Esophagus squamous epithelium (tissue), 5 donors: ENCODE results near the gene SGO1. TPM values are rescaled to one million over a fixed set of nuclear protein-coding genes. Genes with fewer than 3 reads are reported as not detected.

Source experiments
- DNase-seq: peaks from one replicate; lab custom pipeline; 2025; lab: John Stamatoyannopoulos, UW
- H3K27ac ChIP-seq, 4 donors: fragments of 200-600 bp; sonication (generic); one replicate each; pipeline ENCODE4 v1.5.1; 2016 to 2019; ENCODE audit warnings: mild to moderate bottlenecking in 1 of 4
- H3K27me3 ChIP-seq, 4 donors: fragments of 200-600 bp; sonication (generic); 1 replicate in 3 of 4; 2 replicates in 1 of 4; pipeline versions ENCODE4 v1.5.1 to v1.6.0; 2017 to 2021; ENCODE audit warnings: antibody characterized with exemption in 1 of 4
- H3K36me3 ChIP-seq, 3 donors: fragments of 200-600 bp; sonication (generic); one replicate each; pipeline ENCODE4 v1.5.1; 2016 to 2019
- H3K4me1 ChIP-seq, 3 donors: fragments of 200-600 bp; sonication (generic); one replicate each; pipeline ENCODE4 v1.5.1; 2017 to 2019
- H3K4me3 ChIP-seq, 4 donors: fragments of 200-600 bp; sonication (generic); 1 replicate in 3 of 4; 2 replicates in 1 of 4; pipeline ENCODE4 v1.5.1; 2016 to 2019; ENCODE audit warnings: mild to moderate bottlenecking in 2 of 4, moderate library complexity in 1 of 4
- H3K9me3 ChIP-seq, 3 donors: fragments of 200-600 bp; sonication (generic); one replicate each; pipeline ENCODE4 v1.5.1; 2016 to 2019
- CTCF ChIP-seq, 6 experiments: fragments of 450-650 bp in 4 of 6; fragments of 200-600 bp in 2 of 6; sonication (generic) in 2 of 6; IDR thresholded peaks; one replicate each; pipeline ENCODE4 v1.5.1; 2016 to 2019; ENCODE audit warnings: antibody characterized with exemption in 6 of 6, mild to moderate bottlenecking in 4 of 6, moderate library complexity in 4 of 6
- POLR2A ChIP-seq, 4 donors: fragments of 450-650 bp; IDR thresholded peaks; one replicate each; pipeline ENCODE4 v1.6.1; 2017; ENCODE audit warnings: antibody characterized with exemption in 4 of 4, mild to moderate bottlenecking in 4 of 4, moderate library complexity in 3 of 4
- WGBS, 2 donors: methylation state at CpG; one replicate each; pipeline ENCODE4 v1.1.5; 2018; 5-methylcytosine and 5-hydroxymethylcytosine counted together
- intact Hi-C: fragments of 100-400 bp; cut with DNase I; formaldehyde crosslinking; loops from one replicate; pipeline ENCODE4 v1.15.0; 2022
- total RNA-seq, 4 donors: library from RNA; depleted of rRNA; stranded (reverse); fragments of >200 nt; gene quantifications; one replicate each; pipeline ENCODE4 v1.1.0, GENCODE V29; 2016
- donor health status: DM: yes; HTN: yes; CAD: no.

SGO1 gene
- total RNA-seq, 4 donors from 2014 or later: 1.3 to 9.8 (median 5.7) TPM

GRCh38 chr3:20146301-20146700, 39.7 kb downstream of the SGO1 start:
- DNase-seq: no peak
- TF ChIP-seq CTCF (IDR thresholded peaks at IDR 0.05) (no peak), POLR2A (IDR thresholded peaks at IDR 0.05) (no peak)
- Histone ChIP-seq H3K27me3 (no peaks in the 10 kb centered on the region), H3K4me3 (no peak overlapping the region), H3K4me1 (peaks cover 0 to 10% (median 0%) of the 10 kb centered on the region in 3 donors), H3K27ac (no peak overlapping the region), H3K9me3 (no peaks in the 10 kb centered on the region), H3K36me3 (peaks cover 0 to 66% (median 0%) of the 10 kb centered on the region in 3 donors)
- intact Hi-C loops: no loop called here
- 90 to 93% methylated on average over 8 of the region's 8 CpGs for WGBS, 2 donors

GRCh38 chr3:20145874-20146273, 40.1 kb downstream of the SGO1 start:
- TF ChIP-seq POLR2A (IDR thresholded peaks at IDR 0.05) (no peak), CTCF (IDR thresholded peaks at IDR 0.05) (no peak)
- H3K27me3 ChIP-seq: no peaks in the 10 kb centered on the region
- H3K4me3 ChIP-seq: no peak overlapping the region
- intact Hi-C loops: no loop called here
- peaks cover 0 to 14% (median 0%) of the 10 kb centered on the region in 3 donors for H3K4me1 ChIP-seq
- no peak for DNase-seq
- no peaks in the 10 kb centered on the region for H3K9me3 ChIP-seq
- H3K27ac ChIP-seq: no peak overlapping the region
- peaks cover 0 to 65% (median 0%) of the 10 kb centered on the region in 3 donors for H3K36me3 ChIP-seq
- 88 to 89% methylated on average over 2 of the region's 2 CpGs for WGBS, 2 donors

GRCh38 chr3:20143519-20143918, 42.5 kb downstream of the SGO1 start:
- peaks cover 0 to 64% (median 0%) of the 10 kb centered on the region in 3 donors for H3K36me3 ChIP-seq
- H3K4me3 ChIP-seq: no peak overlapping the region
- 98 to 100% methylated on average over 2 of the region's 2 CpGs for WGBS, 2 donors
- H3K9me3 ChIP-seq: no peaks in the 10 kb centered on the region
- H3K27ac ChIP-seq: no peak overlapping the region
- intact Hi-C loops: no loop called here
- DNase-seq: no peak
- TF ChIP-seq POLR2A (IDR thresholded peaks at IDR 0.05): no peak
- no peak for TF ChIP-seq CTCF (IDR thresholded peaks at IDR 0.05)
- H3K4me1 ChIP-seq: peaks cover 0 to 15% (median 0%) of the 10 kb centered on the region in 3 donors
- H3K27me3 ChIP-seq: no peaks in the 10 kb centered on the region

GRCh38 chr3:20142517-20142916, 43.5 kb downstream of the SGO1 start:
- H3K36me3 ChIP-seq: peaks cover 0 to 59% (median 0%) of the 10 kb centered on the region in 3 donors
- WGBS, 2 donors: 93 to 98% methylated on average over 4 of the region's 4 CpGs
- no peaks in the 10 kb centered on the region for H3K9me3 ChIP-seq
- no peak overlapping the region for H3K4me3 ChIP-seq
- peak overlapping the region in 1 of 4 donors; percentile 49 for H3K27ac ChIP-seq
- TF ChIP-seq POLR2A (IDR thresholded peaks at IDR 0.05): no peak
- TF ChIP-seq CTCF (IDR thresholded peaks at IDR 0.05): no peak
- H3K4me1 ChIP-seq: peaks cover 0 to 15% (median 0%) of the 10 kb centered on the region in 3 donors
- intact Hi-C loops: no loop called here
- no peaks in the 10 kb centered on the region for H3K27me3 ChIP-seq
- no peak for DNase-seq

GRCh38 chr3:20141851-20142250, 44.2 kb downstream of the SGO1 start:
- 59 to 65% methylated on average over 7 of the region's 7 CpGs for WGBS, 2 donors
- DNase-seq: no peak
- Histone ChIP-seq H3K4me3 (no peak overlapping the region), H3K27ac (peak overlapping the region in 2 of 4 donors; percentile 16 to 49), H3K27me3 (no peaks in the 10 kb centered on the region), H3K4me1 (peaks cover 0 to 15% (median 0%) of the 10 kb centered on the region in 3 donors), H3K36me3 (peaks cover 0 to 61% (median 0%) of the 10 kb centered on the region in 3 donors), H3K9me3 (no peaks in the 10 kb centered on the region)
- TF ChIP-seq CTCF (IDR thresholded peaks at IDR 0.05): no peak
- no peak for TF ChIP-seq POLR2A (IDR thresholded peaks at IDR 0.05)
- intact Hi-C loops: no loop called here
